Fibroblast of villous mesenchyme (primary cell): ENCODE measurements around the gene NET1. TPM values are rescaled to one million over a fixed set of nuclear protein-coding genes. Genes with fewer than 3 reads are reported as not detected.

Experiments
- DNase-seq: peaks from one replicate; pipeline ENCODE4 v3.0.0-alpha.2; 2010; ENCODE audit warnings: low read depth
- H3K4me3 ChIP-seq: 2 replicates; pipeline ENCODE4 v1.5.1; 2011; ENCODE audit warnings: low read depth, mild to moderate bottlenecking, low read length
- CTCF ChIP-seq: IDR thresholded peaks from 2 replicates; pipeline ENCODE4 v1.5.1; 2012; ENCODE audit warnings: low read depth, mild to moderate bottlenecking, low read length; ENCODE audit not compliant: insufficient read depth
- total RNA-seq: library from RNA; depleted of rRNA; stranded (reverse); fragments of >200 nt; gene quantifications from 2 replicates; pipeline ENCODE4 v1.2.3, GENCODE V29; 2012

NET1 gene
- total RNA-seq, 1 donor: 23.3 TPM

- peak overlapping the region; percentile 68 for H3K4me3 ChIP-seq
- no peak for TF ChIP-seq CTCF
- DNase-seq: no peak
Measured at GRCh38 chr10:5447611-5448071, 35.3 kb downstream of the NET1 start.

DNA sequence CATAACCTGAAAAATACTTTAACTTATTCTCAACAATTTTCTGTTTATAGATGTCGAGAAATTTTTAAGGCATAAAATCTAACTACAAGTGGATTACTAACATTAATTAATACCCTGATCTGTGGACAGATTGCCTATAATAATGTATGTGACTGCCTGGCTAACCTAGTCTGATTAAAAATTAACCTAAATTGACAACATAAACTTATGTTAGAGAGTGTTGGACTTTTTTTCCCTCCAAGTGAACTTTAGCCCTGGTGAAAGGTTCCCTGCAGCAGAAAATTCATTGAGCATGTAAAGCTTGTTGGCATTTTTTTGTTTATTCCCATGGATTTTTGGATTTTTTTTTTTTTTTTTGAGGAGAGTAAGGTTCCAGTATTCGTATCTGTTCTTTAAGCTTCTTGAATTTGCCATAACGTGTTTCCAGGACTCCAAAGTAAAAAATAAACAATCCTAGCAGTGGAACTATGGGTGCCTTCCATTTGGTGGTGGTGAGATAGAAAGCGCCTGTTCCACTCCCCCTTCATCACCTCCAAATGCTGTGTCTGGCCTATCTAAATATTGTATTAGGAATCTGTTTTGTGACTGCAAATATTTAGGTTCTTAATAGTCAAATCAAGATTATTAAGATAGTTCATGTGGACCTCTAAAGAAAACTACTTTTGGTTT, 36.1 kb downstream of the NET1 start:
- TF ChIP-seq CTCF: no peak
- no peak for DNase-seq
- H3K4me3 ChIP-seq: peak overlapping the region; percentile 68

- no peak for DNase-seq
- no peak for TF ChIP-seq CTCF
- H3K4me3 ChIP-seq: peak overlapping the region; percentile 68
Measured at GRCh38 chr10:5449227-5449626, 36.9 kb downstream of the NET1 start.

DNA sequence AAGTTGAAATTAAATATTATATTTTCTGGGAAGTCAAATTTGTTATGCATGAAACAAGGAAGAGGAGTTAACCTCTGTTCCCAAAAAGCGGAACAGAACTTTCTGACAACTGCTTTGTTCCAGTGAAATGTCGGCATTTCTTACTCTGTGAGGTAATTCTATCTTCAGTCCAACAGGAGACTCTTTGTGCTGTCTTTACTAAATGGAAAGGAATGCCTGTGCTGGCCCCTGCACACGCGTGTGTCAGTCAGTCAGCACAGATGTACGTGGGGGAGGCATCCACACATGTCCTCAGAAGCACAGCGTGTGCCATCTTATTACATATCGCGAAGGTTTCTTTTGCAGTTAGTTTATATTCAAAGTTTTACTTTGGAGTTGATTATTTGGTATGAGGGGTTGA, 37.5 kb downstream of the NET1 start:
- DNase-seq: peak; percentile 68
- peak; percentile 23 for TF ChIP-seq CTCF
- H3K4me3 ChIP-seq: peak overlapping the region; percentile 42

- no peak overlapping the region for H3K4me3 ChIP-seq
- no peak for DNase-seq
- no peak for TF ChIP-seq CTCF
Measured at GRCh38 chr10:5450605-5451384, 38.4 kb downstream of the NET1 start.

- H3K4me3 ChIP-seq: no peak overlapping the region
- no peak for TF ChIP-seq CTCF
- no peak for DNase-seq
Measured at GRCh38 chr10:5453749-5454489, 41.6 kb downstream of the NET1 start.
